Activated CD4-positive, alpha-beta T cell treated with anti-CD3 and anti-CD28 coated beads, Interleukin-2, amount 50 U/mL, for 48 hours (primary cell): ENCODE results near the gene CACNB4.
"Not testable (repeated sequence)": the region's sequence is repeated elsewhere in the genome, so short reads cannot be mapped to it uniquely, and the experiment has no call there.

ENCODE experiments used
- DNase-seq, 2 experiments: peaks; one replicate each; pipeline ENCODE4 v3.0.0-alpha.2; 2020

CACNB4 gene

DNA sequence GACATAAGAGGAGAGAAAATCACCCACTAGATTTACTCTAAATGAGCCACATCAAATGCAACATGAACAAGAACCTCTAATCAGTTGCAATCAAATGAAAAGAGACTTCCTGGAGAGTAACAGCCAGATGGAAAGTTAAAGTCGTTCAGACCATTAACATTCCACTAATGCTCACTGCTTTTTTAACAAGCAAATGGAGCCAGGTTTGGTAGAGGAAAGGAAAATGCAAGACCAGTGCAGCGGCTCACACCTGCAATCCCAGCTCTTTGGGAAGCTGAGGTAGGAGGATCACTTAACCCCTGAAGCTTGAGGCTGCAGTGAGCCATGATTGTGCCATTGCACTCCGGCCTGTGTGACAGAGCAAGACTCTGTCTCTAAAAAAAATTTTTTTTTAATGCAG, 48.5 kb downstream of the CACNB4 start:
- DNase-seq = no peak

DNA sequence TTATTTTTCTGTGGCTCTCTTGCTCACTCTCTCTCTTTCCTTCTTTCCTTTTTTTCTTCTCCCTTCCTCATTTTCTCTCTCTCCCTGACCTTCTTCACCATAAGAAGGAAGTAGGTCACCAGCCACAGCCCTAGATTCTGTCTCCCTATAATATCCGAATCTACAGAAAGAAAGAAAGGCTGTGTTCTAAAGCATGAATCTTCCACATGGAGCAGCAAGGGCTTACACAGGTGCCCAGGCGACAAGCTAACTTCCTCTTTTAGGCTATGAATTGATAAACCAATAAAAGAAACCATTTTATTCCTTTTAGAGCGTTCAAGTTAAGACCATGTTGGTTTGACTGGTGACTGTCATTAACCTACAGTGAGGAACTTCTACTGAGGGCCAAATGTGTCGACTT, 49.3 kb downstream of the CACNB4 start:
- DNase-seq = no peak

DNA sequence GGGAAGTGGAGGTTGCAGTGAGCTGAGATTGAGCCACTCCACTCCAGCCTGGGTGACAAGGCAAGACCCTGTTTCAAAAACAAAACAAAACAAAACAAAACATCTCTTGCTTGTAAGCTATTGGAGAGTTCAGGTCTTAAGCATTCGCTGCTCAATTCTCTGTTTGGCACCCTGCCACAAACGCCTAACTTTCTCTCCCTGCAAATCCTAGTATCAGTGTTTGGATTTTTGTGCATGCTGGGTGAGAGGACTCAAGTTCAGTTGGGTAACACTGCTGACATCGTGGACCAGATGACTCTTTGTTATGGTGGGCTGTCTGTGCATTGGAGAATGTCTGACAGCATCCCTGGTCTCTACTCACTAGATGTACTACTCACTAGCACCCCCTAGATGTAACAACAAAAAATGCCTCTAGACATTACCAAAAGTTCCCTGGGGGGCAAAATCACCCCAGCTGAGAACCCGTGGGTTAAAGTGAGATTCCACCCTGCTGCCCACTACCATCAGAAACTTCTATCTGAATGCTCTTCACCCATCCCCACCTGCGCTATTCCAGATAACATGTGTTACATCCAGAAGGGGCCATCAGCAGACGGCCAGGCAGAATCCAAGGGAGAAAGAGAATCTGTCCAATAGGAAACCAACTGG, 50.9 kb downstream of the CACNB4 start:
- DNase-seq = no peak

DNA sequence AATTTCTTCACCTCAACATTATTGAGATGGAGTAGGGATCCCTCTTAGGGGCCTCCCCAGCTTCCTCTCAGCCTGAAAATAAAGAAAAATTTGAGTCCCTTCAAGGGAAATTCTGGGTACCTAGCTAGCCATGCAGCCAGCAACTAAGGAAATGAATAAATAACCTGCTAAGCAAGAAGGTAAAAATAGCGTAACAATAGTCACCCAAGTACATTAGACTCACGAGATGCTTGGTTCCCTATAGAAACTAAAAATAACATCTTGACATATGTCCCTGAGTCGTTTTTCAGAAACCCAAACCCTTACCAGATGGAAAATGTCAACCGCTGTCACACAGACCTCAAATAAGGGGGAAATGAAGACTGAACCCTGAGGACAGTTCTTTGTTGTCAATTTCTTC, 51.9 kb downstream of the CACNB4 start:
- no peak for DNase-seq

DNA sequence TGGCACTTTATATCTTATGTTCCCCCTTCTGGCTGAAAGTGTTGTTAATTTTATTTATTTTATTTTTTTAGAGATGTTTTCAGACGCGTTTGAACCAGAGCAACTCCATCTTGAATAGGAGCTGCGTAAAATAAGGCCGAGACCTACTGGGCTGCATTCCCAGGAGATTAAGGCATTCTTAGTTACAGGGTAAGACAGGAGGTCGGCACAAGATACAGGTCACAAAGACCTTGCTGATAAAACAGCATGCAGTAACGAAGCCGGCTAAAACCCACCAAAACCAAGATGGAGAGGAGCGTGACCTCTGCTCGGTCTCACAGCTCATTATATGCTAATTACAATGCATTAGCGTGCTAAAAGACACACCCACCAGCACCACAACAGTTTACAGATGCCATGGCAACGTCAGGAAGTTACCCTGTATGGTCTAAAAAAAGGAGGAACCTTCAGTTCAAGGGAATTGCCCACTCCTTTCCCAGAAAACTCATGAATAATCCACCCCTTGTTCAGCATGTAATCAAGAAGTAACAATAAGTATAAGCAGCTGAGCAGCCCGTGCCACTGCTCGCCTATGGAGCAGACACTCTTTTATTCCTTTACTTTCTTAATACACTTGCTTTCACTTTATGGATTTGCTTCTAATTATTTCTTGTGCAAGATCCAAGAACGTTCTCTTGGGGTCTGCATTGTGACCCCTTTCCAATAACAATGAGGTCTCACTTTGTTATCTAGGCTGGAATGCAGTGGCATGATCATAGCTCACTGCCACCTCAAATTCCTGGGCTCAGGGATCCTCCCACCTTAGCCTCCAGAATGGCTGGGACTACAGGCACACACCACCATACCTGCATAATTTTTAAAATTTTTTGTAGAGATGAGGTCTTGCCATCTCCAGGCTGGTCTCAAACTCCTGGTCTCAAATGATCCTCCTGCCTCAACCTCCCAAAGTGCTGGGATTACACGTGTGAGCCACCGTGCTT, 55.9 kb downstream of the CACNB4 start:
- DNase-seq = no peak

DNA sequence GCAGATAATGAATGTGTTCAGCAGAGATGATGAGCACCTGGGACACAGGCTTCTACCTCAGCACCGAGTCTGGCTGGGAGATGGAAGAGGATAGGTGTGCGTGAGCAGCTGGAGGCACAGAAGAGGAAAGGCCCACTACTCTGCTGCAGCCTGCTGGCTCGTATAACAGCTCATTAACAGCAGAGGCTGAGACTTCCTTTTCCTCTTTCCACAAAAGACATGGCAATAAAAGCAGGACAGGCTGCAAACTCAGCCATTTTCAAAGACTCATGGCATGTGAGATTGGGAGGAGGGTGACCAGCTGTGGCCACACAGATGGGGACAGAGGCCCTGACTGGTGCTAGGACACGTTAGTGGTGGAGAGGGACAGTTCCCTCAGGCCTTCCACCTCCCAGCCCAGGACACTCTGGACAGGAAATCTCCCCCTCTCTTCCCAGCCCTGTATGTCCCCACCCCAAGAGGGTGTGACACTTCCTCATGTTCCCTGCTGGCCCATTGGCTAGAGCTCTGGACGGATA, 60.3 kb downstream of the CACNB4 start:
- DNase-seq = no peak

DNA sequence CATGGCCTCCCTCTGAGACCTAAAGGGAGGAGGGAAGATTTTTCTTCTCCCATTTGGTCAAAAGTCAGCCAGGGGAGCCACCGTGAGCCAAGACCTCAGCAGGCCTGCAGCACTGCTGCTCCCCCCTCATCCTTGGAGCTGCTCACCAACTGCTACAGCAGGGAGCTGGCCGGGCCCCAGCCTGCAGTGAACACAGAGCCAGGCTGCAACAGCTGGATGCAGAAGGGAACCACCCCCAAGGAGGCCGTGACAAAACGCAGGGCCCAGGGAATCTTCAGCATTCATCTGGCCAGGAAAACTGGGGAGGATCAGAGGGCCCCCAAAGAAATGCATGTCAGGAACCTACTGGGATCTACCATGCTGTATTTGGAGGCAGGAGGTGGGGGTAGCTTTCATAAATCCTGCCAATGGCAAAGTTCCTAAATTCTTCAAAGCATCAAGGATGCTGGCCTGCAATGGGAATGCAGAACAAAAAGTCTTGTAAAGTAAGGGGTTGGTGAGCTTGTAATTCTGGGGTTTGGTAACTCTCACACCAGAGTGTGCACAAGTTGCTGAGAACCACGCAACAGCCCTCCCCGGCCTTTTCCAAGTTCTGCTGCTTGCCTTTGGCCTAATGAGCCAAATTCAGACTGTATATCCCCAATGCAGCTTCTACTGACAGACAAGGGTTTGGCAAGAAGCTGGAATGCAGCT, 61.0 kb downstream of the CACNB4 start:
- no peak for DNase-seq

DNA sequence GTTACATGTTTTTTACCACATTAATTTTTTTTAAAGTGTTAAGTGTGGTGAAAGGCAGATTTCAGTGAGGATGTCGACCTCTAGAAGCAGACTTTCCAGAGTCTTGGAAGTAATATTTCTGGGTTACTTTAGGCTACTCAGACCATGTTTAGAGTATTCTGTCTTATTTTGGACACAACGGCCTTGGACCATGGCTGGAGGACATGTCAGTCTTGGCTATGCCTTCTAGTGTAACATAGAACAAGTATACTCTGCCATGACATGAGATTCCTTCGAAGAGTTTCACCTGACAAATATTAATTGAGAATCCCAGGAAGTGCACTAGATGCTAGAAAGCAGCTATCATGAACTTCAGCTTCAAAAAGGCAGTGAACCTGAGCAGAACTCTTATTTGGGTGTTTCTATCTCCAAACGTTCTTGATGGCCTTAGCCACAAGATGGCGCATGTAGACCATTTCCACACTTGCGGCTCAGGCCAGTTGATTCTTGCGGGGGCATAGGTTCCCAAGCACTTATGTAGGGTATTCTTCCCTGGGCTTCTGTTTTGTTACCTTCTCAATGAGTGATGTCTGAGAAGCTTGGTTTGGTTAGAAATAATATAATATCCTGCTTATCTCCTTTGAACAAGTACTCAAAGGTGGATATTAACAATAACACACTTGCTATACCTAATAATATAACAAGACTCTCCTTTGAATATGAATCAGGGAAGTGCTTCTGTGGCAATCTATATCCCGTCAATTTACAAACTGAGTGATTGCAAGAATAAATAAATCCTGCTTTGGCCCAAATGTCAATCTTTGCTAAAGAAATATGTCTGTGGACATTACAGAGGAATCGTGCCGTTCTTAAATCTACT, 62.0 kb downstream of the CACNB4 start:
- peak; percentile 50 to 64 for DNase-seq

DNA sequence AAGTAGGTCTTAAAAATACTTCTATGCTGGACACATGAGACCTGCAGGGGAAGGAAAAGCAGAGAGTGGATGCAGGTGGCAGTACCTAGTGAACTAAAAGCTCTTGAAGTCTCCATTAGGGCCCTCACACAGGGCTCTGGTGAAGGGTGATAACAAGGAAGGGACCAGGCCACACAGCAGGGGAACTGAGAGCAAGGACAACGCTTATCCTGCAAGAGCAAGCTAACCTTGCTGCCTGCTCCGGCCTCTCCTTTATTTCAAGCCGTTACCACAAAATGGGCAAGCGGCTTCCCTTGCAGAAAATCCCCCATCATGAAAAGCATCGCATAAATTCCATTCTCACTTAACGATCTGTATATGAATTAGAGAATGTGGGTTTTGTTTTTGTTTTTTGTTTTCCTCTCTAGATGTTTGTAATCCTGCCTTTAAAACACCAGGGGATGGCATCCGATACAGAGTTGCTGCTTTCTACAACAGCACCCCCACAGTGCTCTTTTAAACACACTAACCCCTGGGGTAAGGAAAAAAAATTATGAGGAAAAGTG, 64.5 kb downstream of the CACNB4 start:
- no peak for DNase-seq

DNA sequence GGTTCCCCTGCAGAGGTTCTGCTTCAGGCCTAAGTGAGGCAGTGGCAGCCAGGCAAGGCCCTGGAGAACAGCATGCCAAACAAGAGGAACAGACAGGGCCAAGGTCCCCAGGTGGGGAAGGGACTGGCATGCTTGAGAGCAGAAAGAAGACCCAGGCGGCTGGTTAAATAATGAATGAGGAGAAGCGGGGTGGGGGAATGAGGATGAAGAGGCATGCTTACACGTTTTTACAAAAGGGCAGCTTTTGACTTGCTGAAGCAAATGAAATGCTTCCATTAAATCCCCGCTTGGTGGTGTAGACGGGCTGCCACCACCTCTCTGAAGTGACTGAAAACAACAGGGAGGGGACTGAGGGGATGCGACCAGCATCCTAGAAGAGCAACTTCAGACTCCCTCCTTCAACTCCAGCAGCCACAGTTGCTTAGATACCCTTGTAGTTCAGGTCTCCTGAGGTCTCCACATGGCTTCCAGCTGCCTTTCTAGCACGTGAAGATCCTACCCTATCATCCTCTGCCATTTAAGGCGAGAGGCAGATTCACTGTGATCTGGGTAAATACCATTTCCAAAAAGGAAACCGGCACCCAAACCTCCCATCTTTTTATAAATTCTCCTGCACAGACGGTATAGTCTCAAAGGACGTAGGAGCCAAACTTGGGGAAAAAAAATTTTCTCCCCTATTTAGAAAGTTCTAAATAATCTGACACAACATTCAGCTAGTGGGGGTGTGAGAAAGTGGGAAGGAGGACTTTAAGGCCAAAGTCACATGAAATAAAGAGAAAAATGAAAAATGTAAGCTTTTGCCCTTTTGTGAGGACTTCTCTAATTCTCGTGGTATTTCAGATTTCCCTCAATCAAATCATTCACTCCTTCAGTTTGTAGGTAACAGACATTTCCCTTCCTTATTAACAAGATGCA, 65.6 kb downstream of the CACNB4 start:
- DNase-seq = no peak

DNA sequence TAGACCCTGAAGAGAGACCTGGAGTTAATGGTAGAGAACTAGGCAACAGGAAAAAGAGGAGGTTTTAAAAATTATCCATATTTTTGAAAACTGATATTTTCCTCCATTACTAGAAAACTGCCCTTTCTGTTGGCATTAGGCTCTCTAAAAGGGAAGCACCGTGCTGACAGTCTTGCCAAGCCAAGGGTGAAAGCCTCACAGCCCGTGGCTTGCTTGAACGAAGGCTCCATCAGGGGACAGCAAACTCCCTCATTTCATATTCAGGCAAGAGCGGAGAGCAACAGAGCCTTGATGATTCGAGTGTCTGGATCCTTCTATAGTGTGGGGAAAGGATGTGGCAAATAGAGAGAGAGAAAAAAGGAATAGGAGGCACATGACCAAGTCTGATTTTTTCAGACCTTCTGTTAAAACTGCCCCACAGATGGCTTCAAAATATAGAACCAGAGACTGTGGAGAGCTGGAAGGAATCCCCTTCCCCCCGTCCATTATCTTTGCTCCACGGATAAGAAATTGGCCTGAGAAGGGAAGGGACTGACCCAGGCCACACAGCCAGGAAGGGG, 67.0 kb downstream of the CACNB4 start:
- no peak for DNase-seq

DNA sequence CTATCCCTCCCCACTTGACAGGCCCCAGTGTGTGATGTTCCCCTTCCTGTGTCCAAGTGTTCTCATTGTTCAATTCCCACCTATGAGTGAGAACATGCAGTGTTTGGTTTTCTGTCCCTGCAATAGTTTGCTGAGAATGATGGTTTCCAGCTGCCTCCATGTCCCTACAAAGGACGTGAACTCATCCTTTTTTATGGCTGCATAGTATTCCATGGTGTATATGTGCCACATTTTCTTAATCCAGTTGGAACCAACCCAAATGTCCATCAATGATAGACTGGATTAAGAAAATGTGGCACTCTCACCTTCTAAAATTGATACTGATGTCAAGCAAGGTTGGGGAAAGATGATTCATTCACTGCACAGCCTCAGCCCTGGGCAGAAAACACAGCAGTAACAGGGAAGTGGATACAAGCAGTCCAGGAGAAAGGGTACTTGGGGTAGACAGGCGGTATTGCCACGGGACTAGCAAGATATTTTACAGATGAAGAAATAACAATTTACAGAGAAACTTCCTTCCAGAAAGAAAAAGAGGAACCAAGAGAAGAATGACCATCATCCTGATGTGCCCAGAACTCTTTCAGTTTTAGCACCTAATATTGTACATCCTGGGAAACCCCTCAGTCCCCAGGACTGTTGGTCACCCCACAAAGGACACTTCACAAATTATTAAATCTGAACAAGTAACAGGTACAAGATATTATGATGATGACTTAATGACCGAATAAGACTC, 68.1 kb downstream of the CACNB4 start:
- DNase-seq = not testable (repeated sequence)

DNA sequence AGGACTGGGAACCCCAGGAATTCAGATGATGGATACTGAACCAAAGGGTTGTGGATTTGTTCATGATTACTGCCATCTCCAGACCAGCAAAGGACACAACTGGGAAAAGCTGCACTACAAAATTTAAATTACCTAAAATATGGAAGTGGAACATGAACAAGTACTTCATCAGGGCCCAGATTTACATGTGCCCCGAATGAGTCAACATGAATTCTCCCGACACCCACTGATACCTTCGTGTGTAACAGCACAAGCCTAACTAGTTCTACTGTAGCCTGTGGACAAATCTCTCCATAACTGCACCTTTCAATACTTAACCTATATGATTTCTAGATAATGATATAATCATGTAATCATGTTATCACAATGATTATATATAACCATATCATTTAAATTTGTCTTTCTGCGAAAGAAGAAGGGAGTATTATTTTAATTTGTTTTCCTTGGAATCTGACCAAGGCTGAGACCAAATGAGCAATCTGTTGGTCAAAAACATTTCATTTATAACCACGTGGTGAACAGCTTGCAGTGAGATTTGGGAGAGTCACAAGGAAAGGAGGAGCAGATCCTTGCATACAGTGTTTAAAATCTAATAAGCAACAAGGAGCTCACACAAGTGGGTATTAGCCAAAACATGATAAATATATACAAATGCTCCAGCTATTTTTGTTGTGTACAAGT, 70.5 kb downstream of the CACNB4 start:
- no peak for DNase-seq

DNA sequence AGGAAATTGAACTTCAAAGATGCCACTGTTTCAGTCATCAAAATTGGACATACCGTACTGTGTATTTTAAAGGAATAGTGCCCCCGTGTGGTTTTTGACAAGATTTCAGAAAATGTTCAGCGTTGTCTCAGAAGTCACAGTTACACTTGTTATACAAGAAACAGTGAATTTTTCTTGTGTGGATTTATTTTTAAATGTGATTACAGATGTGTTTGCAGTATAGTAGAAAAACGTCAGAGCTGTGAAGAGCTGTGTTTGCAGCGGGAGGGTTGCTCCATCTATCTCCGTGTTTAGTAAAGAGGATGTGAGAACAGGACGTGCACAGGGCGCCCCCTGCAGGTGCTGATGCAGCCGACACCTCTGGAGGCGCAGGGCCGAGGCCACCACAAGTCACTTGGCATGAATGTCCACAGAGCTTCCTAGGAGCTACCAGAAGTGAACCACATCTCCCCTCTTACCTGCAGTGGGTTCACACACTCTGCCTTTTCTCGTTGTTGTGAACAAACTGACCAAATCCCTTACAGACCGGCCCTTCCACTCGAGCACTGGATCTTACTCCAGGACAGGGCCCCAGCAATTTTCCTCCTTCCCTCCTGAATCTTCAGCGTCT, 73.1 kb downstream of the CACNB4 start:
- DNase-seq = peak; percentile 85 to 88

DNA sequence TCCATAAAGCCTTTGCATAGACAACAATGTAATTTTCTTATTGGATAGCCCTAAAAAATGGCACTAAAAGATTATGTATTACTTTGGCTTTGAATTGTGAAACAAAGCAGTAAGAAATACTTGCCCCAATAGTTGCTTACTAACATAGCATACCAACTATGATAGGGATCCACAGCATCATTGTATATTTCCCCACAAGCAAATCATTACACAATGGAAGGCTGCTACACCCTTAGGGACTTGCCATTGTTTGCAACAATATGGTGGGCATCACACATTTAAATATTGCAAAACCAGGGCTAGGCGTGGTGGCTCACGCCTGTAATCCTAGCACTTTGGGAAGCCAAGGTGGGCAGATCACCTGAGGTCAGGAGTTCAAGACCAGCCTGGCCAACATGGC, 74.4 kb downstream of the CACNB4 start:
- DNase-seq = no peak

DNA sequence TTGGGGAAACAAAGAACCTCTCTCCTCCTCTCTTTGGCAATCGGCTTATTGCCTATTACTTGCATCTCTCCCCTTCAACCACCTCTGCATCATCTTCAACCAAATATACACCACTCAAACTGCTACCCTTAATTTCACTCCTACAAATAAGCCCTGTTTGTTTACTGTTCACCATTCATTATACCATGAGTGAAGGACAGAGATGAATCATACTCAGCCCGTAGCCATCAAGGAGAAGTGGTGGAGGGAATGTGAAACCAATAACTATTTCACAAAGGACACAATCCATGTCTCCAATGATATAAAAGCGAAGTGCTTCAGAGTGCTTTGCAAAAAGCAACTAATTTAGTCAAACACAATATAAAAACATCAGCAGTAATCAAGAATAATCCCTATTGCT, 76.8 kb downstream of the CACNB4 start:
- DNase-seq = no peak

DNA sequence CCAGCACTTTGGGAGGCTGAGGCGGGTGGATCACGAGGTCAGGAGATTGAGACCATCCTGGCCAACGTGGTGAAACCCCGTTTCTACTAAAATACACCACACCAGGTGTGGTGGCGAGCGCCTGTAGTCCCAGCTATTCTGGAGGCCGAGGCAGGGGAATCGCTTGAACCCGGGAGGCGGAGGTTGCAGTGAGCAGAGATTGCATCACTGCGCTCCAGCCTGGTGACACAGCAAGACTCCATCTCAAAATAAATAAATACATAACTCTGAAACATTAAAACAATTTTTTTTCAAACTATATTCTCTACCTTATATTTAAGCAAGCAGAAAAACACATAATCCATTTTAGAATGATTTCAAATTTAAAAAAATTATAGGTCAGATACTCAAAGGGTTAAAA, 77.8 kb downstream of the CACNB4 start:
- not testable (repeated sequence) for DNase-seq

DNA sequence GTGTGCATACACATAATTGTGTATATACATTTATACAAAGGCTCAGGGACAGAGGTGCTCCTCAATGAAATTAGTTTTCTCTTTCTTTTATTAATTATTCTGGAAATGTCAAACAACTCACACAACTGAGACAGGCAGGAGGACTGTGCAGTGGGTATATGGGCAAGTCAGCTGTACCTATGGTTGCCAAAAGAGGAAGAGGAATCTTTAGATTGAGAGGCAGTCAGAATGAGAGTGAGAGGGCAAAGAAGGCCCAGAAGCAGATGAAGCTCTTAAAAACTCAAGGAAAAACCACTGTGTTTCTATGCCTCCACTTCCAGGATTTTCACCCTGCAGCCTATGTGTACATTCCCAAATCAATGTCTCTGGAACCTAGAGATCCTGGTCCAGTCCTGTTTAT, 79.1 kb downstream of the CACNB4 start:
- no peak for DNase-seq
